T-helper 17 cell (primary cell): ENCODE results near the gene RAMAC. TPM values are rescaled to one million over a fixed set of nuclear protein-coding genes. Genes with fewer than 3 reads are reported as not detected.
"Not testable (repeated sequence)": the region's sequence is repeated elsewhere in the genome, so short reads cannot be mapped to it uniquely, and the experiment has no call there.

Source experiments
- ATAC-seq: fragments of 150-1000 bp; cut with Tn5 transposase; 2 replicates; pipeline ENCODE4 v1.10.0; 2021; ENCODE audit warnings: mild to moderate bottlenecking, moderate library complexity
- DNase-seq, 3 donors: peaks; one replicate each; pipeline versions ENCODE4 v3.0.0 to v3.0.0-alpha.2; 2020 to 2021
- H3K9me3 ChIP-seq: one replicate; pipeline ENCODE4 v1.7.0; 2013; ENCODE audit warnings: low read length, mild to moderate bottlenecking; ENCODE audit not compliant: control insufficient read depth, poor library complexity, severe bottlenecking
- H3K27ac Mint-ChIP-seq: one replicate; pipeline ENCODE4 v1.8.0; 2022; ENCODE audit warnings: mild to moderate bottlenecking, moderate library complexity, mixed read lengths
- H3K27me3 Mint-ChIP-seq: one replicate; pipeline ENCODE4 v1.8.0; 2022; ENCODE audit warnings: mixed read lengths
- H3K36me3 Mint-ChIP-seq: one replicate; pipeline ENCODE4 v1.8.0; 2022; ENCODE audit warnings: low read depth, mixed read lengths
- H3K4me1 Mint-ChIP-seq: one replicate; pipeline ENCODE4 v1.8.0; 2022; ENCODE audit warnings: mild to moderate bottlenecking, mixed read lengths
- H3K4me3 Mint-ChIP-seq: one replicate; pipeline ENCODE4 v1.8.0; 2022; ENCODE audit warnings: mild to moderate bottlenecking, moderate library complexity, mixed read lengths
- total RNA-seq, 4 donors: library from RNA in 2 of 4; stranded (reverse) in 2 of 4; gene quantifications; one replicate each; pipeline ENCODE4 v1.2.3 and lab custom pipeline; 2022 to 2026

The RAMAC gene
- total RNA-seq, 2 donors from 2014 or later, result 16.4 to 24.2 TPM

DNA sequence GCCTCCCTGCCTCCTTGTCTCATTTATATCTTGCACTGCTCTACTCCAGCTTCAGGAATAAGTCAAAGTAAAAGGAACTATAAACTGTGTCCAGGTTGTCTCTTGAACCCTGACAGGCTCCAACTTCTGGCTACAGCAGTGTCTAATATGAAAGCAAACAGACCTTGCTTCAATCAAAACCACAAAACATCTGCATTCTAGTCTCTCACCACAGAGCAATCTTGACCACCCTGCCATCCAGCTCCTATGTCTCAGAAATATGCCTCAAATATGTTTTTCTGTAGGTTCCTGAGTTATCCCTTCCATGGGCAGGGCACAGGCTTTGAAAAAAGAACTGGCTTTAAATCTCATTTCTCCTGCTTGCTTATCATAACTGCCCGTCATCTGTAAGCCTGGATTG lies 13.0 kb upstream of the RAMAC start:
- Mint-ChIP-seq H3K27ac (no peak overlapping the region), H3K4me1 (peaks cover 3% of the 10 kb centered on the region), H3K4me3 (no peak overlapping the region), H3K27me3 (no peaks in the 10 kb centered on the region), H3K36me3 (no peaks in the 10 kb centered on the region)
- no peak for ATAC-seq
- H3K9me3 ChIP-seq, result no peaks in the 10 kb centered on the region
- DNase-seq, result no peak

DNA sequence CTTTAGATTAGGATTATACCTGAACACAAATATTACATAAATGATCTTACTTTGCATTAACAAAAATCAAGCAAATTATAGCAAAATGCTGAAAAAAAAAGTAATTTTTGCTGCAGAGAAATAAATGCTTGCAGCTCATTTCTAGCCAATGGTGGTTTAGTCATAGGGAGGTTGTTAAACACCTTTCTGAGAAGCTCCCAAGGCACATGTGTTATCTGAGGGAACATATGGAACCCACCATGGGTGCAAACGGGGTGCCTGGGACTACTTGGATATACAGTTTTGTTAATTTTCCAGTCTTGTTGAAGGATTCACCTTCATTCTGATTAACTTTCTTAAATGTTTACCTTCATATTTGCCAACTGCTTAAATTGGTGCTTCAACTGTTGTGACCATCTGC lies 8.9 kb upstream of the RAMAC start:
- Mint-ChIP-seq H3K4me1 (no peaks in the 10 kb centered on the region), H3K27ac (no peak overlapping the region), H3K36me3 (no peaks in the 10 kb centered on the region), H3K27me3 (no peaks in the 10 kb centered on the region), H3K4me3 (no peak overlapping the region)
- ATAC-seq (no peak), DNase-seq (no peak)
- no peaks in the 10 kb centered on the region for H3K9me3 ChIP-seq

DNA sequence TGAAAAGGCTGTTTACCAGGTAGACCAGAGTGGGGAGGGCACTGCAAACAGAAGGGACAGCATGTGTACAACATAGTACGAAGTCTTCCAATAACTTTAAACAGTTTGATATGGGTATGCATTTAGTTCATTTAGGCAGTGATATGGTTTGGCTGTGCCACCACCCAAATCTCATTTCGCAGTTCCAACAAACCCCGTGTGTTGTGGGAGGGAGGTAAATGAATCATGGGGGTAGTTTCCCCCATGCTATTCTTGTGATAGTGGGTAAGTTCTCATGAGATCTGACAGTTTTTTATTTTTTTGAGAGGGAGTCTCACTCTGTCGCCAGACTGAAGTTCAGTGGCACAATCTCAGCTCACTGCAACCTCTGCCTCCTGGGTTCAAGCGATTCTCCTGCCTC lies 7.6 kb upstream of the RAMAC start:
- ATAC-seq, result no peak
- H3K27me3 Mint-ChIP-seq, result no peaks in the 10 kb centered on the region
- no peak overlapping the region for H3K4me3 Mint-ChIP-seq
- H3K27ac Mint-ChIP-seq, result no peak overlapping the region
- DNase-seq, result no peak
- no peaks in the 10 kb centered on the region for H3K36me3 Mint-ChIP-seq
- H3K4me1 Mint-ChIP-seq, result no peaks in the 10 kb centered on the region
- H3K9me3 ChIP-seq, result no peaks in the 10 kb centered on the region

DNA sequence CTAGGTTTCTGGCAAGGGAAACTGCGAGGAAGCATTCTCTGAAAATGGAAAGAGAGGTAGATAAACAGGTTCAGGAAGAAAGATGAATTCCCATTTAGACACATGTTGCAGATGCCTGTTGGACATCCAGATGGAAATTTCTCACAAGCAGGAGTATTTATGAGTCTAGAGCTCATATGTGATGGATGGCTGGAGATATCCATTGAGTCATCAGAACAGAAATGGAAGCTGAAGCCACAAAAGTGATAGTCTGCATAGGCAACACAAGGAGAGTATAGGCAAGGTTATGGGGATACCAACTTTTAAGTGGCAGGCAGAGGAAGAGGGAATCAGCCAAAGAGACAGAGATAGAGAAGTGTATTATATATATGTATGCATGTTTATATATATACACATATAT lies 6.3 kb upstream of the RAMAC start:
- no peak overlapping the region for H3K27ac Mint-ChIP-seq
- no peaks in the 10 kb centered on the region for H3K27me3 Mint-ChIP-seq
- ATAC-seq (no peak), DNase-seq (no peak)
- no peaks in the 10 kb centered on the region for H3K36me3 Mint-ChIP-seq
- peaks cover 2% of the 10 kb centered on the region for H3K4me1 Mint-ChIP-seq
- H3K9me3 ChIP-seq, result no peaks in the 10 kb centered on the region
- no peak overlapping the region for H3K4me3 Mint-ChIP-seq

DNA sequence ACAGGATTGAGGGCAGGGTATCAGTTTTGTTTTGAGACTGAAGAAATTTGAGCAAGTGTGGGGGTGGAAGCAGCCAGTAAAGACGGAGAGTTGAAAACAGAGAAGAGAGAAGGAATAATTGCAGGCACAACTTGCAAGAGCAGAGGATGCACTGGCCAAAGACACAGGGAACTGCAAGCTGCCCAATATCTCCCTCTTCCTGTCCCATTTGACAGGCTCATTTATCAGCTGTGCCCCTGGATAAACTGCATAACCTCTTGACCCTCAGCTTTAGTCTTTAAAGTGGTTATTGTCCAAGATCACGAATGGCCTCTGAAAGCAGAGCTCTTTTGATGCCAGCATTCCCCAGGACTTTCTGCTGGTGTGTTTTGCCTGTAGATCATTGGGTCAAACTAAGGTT lies 5.0 kb upstream of the RAMAC start:
- Mint-ChIP-seq H3K36me3 (peaks cover 2% of the 10 kb centered on the region), H3K4me1 (peaks cover 12% of the 10 kb centered on the region), H3K27me3 (no peaks in the 10 kb centered on the region), H3K27ac (no peak overlapping the region), H3K4me3 (no peak overlapping the region)
- DNase-seq (no peak), ATAC-seq (no peak)
- no peaks in the 10 kb centered on the region for H3K9me3 ChIP-seq

DNA sequence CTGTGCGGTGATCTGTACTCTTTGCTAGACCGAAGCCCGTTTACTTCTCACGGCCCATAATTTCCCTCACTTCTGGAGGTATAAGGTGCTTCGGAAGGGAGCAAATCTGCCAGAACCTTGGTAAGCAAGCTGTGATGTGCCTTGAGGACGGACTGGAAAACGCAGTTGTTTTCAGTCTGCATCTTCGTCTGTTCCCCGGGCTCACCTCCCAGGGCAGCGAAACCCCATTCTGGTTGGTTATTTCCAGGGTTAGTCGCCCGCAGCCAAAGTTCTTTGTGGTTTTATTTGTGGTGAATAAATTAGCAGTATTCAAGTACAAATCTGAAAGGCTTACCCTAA lies 401 bp downstream of the RAMAC start:
- Mint-ChIP-seq H3K4me3 (peak overlapping the region; percentile 93), H3K27ac (peak overlapping the region; percentile 86), H3K27me3 (no peaks in the 10 kb centered on the region), H3K4me1 (peaks cover 16% of the 10 kb centered on the region), H3K36me3 (peaks cover 2% of the 10 kb centered on the region)
- no peaks in the 10 kb centered on the region for H3K9me3 ChIP-seq
- ATAC-seq (peak; percentile 51), DNase-seq (peak in 1 of 3 donors; percentile 19)

DNA sequence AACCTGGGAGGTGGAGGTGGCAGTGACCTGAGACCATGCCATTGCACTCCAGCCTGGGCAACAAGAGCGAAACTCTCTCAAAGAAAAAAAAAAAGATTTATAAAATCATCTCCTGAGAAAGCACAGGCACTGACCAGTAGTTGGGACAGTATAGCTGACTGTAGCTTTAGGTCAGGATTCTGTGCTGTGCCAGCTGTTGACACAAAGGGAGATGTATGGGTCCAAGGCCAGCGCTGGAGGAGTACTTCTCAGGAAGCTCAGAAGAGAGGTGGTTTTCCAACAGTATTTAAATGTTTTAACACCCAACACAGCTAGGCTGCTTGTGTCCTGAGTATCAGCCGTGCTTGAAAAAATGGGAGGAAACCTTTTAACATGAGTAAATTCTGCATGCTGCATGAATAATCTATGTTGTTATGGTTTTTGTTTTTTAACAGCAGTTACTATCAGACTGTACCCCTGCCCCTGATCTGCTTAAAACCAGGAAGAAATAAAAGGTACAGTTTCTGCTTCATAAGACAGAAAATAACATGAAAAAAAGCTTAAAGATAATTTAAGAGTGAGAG lies 6.5 kb downstream of the RAMAC start:
- Mint-ChIP-seq H3K36me3 (peaks cover 2% of the 10 kb centered on the region), H3K27me3 (no peaks in the 10 kb centered on the region), H3K27ac (peak overlapping the region; percentile 34), H3K4me3 (no peak overlapping the region), H3K4me1 (peaks cover 5% of the 10 kb centered on the region)
- DNase-seq (no peak), ATAC-seq (no peak)
- no peaks in the 10 kb centered on the region for H3K9me3 ChIP-seq

DNA sequence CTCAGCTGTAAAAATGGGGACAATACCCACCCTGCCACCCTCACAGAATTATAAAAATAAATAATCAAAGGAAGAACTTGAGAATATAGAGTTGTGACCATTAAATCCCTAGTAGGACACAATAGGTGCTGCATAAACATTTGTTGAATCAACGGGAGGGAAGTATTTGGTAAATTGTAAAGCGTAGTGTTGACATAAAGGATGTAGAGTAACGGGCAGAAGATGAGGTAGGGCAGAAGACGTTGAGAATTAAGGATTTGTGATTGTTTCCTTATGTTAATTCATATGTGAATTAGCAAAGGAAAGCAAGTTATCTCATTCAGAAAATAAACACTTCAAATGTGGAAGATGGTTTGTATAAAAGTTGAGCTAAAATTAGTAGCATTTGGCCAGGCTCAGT lies 7.1 kb downstream of the RAMAC start:
- Mint-ChIP-seq H3K4me1 (peaks cover 5% of the 10 kb centered on the region), H3K27me3 (no peaks in the 10 kb centered on the region), H3K4me3 (no peak overlapping the region), H3K36me3 (peaks cover 2% of the 10 kb centered on the region), H3K27ac (peak overlapping the region; percentile 34)
- DNase-seq (no peak), ATAC-seq (no peak)
- no peaks in the 10 kb centered on the region for H3K9me3 ChIP-seq

DNA sequence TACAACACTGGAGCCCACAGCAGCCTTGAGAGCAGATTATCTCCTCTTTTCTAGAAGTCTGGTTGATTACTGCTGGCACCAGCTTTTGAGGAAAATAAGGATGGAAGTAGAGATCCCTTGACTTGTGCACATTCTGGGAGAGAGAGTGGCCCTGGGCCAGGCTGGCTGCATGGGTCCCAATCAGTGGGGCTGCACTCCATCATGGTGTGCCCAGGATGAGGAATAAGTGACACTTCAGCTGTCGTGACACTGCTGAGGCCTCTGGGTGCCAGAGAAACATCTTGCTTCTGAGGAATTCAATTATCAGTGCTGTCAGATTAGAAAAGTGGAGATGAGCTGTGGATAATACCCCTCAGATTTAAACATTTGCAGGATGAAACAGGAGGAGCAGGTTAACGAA lies 9.1 kb downstream of the RAMAC start:
- Mint-ChIP-seq H3K36me3 (peaks cover 2% of the 10 kb centered on the region), H3K27ac (no peak overlapping the region), H3K4me3 (no peak overlapping the region), H3K4me1 (peaks cover 8% of the 10 kb centered on the region), H3K27me3 (no peaks in the 10 kb centered on the region)
- no peaks in the 10 kb centered on the region for H3K9me3 ChIP-seq
- DNase-seq (no peak), ATAC-seq (no peak)

DNA sequence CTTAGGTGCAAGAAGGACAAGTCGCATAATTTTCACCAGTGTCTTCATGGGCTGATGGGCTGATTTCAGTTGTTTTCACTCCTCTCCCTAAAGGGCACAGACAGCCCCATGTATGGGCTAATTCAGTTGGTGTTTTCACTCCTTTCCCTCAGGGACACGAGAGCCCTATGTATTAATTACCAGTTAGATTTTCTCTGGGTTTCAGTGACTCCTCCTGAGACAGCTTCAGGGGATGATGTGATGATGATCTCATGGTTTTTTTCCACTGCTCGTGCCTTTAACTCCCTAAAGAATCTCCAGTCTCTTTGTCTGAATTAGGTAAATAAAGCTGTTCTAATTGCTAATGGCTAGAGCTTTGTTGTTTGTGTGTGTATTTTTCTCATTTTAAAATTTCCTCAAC lies 9.9 kb downstream of the RAMAC start:
- H3K4me1 Mint-ChIP-seq, result peaks cover 11% of the 10 kb centered on the region
- H3K36me3 Mint-ChIP-seq, result peaks cover 2% of the 10 kb centered on the region
- H3K9me3 ChIP-seq, result no peaks in the 10 kb centered on the region
- no peak for ATAC-seq
- no peak for DNase-seq
- H3K27ac Mint-ChIP-seq, result no peak overlapping the region
- no peaks in the 10 kb centered on the region for H3K27me3 Mint-ChIP-seq
- H3K4me3 Mint-ChIP-seq, result no peak overlapping the region

DNA sequence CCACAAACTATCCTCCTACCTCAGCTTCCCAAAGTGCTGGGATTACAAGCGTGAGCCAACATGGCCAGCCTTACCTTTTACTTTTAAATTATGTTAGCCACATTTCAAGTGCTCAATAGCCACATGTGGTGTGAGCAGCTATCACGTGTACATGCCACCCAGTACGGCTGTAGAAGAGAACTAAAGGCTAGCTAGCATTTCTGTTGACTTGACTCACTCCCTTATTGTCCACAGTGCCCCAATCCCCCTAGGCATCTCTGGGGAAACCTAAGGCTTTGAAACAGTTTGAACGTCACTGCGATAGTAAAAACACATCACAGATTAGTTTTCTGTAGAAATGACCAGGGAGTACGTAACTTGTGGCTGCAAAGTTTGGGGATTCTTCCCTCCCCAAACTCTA lies 13.4 kb downstream of the RAMAC start:
- Mint-ChIP-seq H3K27me3 (no peaks in the 10 kb centered on the region), H3K4me1 (peaks cover 9% of the 10 kb centered on the region), H3K36me3 (no peaks in the 10 kb centered on the region), H3K4me3 (no peak overlapping the region), H3K27ac (peak overlapping the region; percentile 84)
- no peaks in the 10 kb centered on the region for H3K9me3 ChIP-seq
- no peak for DNase-seq
- ATAC-seq, result no peak

DNA sequence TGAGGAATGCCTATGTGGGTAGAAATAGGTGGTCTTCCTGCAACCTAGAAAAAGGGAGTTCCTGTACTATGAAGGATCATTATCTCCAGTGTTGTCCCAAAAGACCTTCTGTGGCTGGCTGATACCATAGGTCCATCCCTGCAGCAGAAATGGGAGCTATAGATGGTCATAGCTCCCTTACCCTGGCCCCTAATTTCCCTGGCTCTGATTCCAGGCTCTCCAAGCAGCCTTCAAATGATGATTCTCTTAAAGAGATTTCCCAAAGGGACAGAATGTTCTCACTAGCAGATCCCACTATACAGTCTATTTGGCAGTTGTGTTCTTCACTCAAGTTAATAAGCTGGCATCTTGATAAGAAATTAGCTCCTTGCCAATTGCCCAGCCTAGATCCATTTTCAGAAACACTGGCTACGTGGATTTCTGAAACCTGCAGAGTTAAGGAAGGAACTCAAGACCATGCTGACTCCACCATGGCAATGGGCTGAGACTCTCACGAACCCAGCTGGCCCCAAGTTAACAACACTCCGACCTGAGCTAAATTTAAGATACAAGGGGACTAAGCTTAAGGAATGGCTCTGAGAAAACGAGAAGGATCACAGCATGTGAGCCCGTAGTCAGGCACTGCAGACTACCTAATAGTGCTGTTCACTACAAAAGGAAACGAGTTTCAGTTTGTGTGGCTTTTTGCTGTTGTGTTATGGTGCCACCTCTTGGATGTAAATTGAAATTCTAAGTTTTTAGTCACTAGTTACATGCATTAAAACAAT lies 14.1 kb downstream of the RAMAC start:
- Mint-ChIP-seq H3K36me3 (no peaks in the 10 kb centered on the region), H3K27ac (peak overlapping the region; percentile 84), H3K27me3 (no peaks in the 10 kb centered on the region), H3K4me1 (peaks cover 7% of the 10 kb centered on the region), H3K4me3 (peak overlapping the region; percentile 73)
- H3K9me3 ChIP-seq, result no peaks in the 10 kb centered on the region
- DNase-seq, result peak in 1 of 3 donors; percentile 5
- peak; percentile 93 for ATAC-seq

DNA sequence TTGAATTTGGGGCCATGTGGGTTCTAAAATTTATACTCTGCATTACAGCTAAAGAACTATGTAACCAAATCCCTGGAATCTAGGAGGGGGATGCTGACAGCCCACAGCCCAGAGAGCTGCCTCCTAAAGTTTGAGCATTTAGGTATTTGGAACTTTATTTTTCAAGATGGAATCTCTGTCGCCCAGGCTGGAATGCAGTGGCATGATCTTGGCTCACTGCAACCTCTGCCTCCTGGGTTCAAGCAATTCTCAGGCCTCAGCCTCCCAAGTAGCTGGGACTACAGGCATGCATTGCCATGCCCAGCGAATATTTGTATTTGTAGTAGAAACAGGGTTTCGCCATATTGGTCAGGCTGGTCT lies 14.6 kb downstream of the RAMAC start:
- peak overlapping the region; percentile 84 for H3K27ac Mint-ChIP-seq
- H3K4me1 Mint-ChIP-seq, result not testable (repeated sequence)
- peak; percentile 27 for ATAC-seq

DNA sequence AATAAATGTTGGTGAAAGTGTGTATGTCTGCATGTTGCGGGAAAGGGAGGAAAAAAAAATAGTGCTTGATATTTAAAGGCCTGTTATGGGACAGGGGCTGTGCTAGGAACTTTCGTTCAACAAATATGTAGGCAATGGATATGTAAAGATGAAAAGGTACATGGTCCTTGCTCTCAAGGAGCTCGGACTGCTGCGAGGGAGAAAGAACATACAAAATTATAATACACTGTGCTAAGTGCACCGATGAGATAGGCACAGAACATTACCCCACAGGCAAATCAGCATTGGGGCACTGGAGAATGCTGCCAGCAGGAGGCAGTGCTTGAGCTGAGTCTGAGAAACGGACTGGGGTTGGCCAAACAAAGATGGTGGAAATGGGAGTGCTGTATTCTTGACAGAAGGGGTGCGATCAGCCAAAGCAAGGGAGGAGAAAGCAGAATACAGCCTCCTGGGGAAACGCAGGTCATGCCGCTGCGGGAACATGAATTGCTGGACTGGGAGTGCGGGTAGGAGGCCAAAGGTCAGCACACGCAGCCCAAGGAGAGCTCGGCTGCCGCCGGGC lies 24.8 kb downstream of the RAMAC start:
- ATAC-seq, result peak; percentile 76
- H3K36me3 Mint-ChIP-seq, result peaks cover 8% of the 10 kb centered on the region
- no peaks in the 10 kb centered on the region for H3K27me3 Mint-ChIP-seq
- peaks cover 39% of the 10 kb centered on the region for H3K4me1 Mint-ChIP-seq
- no peaks in the 10 kb centered on the region for H3K9me3 ChIP-seq
- peak; percentile 20 to 67 (median 40) for DNase-seq
- peak overlapping the region; percentile 99 for H3K4me3 Mint-ChIP-seq
- peak overlapping the region; percentile 87 for H3K27ac Mint-ChIP-seq

More for the DNA sequence above, 14.6 kb downstream of the RAMAC start:
- not testable (repeated sequence) for H3K9me3 ChIP-seq, DNase-seq, H3K4me3 Mint-ChIP-seq, H3K36me3 Mint-ChIP-seq, H3K27me3 Mint-ChIP-seq
